BLaER1 (cell line): ENCODE measurements around the gene RPAP3.

Experiments
- H3K27ac ChIP-seq: shearing (Covaris generic); formaldehyde crosslinking; 2 replicates; pipeline ENCODE4 v1.8.1; 2022
- H3K27me3 ChIP-seq: shearing (Covaris generic); formaldehyde crosslinking; 2 replicates; pipeline ENCODE4 v1.8.1; 2022
- H3K36me3 ChIP-seq: shearing (Covaris generic); formaldehyde crosslinking; 2 replicates; pipeline ENCODE4 v1.8.1; 2022
- H3K4me1 ChIP-seq: shearing (Covaris generic); formaldehyde crosslinking; 2 replicates; pipeline ENCODE4 v1.8.1; 2022
- H3K4me2 ChIP-seq: shearing (Covaris generic); formaldehyde crosslinking; 2 replicates; pipeline ENCODE4 v1.8.1; 2022
- H3K4me3 ChIP-seq: shearing (Covaris generic); formaldehyde crosslinking; 2 replicates; pipeline ENCODE4 v1.8.1; 2022
- H3K9ac ChIP-seq: shearing (Covaris generic); formaldehyde crosslinking; 2 replicates; pipeline ENCODE4 v1.8.1; 2022
- H3K9me3 ChIP-seq: shearing (Covaris generic); formaldehyde crosslinking; 2 replicates; pipeline ENCODE4 v1.8.1; 2022
- H4K20me1 ChIP-seq: shearing (Covaris generic); formaldehyde crosslinking; 2 replicates; pipeline ENCODE4 v1.8.1; 2022
- Cebpa-rat ChIP-seq: shearing (Covaris generic); IDR thresholded peaks from 2 replicates; pipeline ENCODE4 v1.8.1; 2022

RPAP3 gene, protein sequence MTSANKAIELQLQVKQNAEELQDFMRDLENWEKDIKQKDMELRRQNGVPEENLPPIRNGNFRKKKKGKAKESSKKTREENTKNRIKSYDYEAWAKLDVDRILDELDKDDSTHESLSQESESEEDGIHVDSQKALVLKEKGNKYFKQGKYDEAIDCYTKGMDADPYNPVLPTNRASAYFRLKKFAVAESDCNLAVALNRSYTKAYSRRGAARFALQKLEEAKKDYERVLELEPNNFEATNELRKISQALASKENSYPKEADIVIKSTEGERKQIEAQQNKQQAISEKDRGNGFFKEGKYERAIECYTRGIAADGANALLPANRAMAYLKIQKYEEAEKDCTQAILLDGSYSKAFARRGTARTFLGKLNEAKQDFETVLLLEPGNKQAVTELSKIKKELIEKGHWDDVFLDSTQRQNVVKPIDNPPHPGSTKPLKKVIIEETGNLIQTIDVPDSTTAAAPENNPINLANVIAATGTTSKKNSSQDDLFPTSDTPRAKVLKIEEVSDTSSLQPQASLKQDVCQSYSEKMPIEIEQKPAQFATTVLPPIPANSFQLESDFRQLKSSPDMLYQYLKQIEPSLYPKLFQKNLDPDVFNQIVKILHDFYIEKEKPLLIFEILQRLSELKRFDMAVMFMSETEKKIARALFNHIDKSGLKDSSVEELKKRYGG

DNA sequence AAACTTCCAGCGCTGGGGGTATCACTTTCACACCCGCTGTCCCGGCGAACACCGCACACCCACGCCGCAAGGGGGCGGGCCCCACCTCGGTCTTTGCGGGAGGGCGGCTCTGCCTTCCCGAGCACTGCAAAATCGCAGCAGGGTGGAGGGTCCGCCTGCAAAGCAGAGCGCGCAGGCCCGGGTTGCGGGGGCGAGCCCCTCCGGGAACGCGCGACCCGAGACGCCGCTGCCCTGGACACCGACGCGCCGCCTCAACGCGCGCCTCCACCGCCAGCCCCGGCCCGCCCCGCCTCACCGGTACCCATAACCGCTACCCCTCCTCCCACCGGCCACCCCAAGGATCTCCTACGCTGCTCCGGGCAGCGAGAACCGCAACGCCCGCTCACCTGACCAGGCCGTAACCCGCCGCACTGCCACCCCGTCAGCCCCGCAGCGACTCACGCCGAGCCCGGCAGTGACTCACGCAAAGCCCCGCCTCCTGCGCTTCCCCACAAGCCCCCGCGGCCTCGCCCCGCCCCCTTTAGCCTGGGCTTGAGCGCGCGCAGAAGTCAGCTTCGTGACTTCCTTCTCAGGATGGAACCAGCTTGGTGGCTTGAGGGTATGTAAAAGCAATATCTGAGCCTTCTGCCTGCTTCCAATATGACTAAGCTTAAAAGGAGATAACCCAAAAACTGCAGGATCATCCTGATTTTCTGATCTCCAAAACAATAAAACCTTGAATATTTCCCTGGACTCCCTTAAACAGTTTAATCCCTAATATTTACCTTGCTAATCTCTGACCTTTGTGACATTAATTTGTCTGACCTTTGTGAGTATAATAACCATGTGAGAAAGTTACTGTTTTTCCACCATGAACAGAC lies at the start of gene RPAP3:
Gene RPAP3 (minus strand): TSS at position 465 of the 860 bp plus-strand sequence. CDS start 3,190 bp downstream, outside the sequence.
- Histone ChIP-seq H3K4me3 (peak within 1 kb of the TSS; percentile 92), H3K9ac (peak within 1 kb of the TSS; percentile 86), H3K4me2 (peak within 1 kb of the TSS; percentile 95), H3K9me3 (no peaks in the 10 kb centered on the region), H3K27ac (peak within 1 kb of the TSS; percentile 80), H4K20me1 (peaks cover 31% of the 10 kb centered on the region), H3K4me1 (peaks cover 38% of the 10 kb centered on the region), H3K27me3 (no peaks in the 10 kb centered on the region), H3K36me3 (peaks cover 15% of the 10 kb centered on the region)
- TF ChIP-seq Cebpa-rat: no peak

DNA sequence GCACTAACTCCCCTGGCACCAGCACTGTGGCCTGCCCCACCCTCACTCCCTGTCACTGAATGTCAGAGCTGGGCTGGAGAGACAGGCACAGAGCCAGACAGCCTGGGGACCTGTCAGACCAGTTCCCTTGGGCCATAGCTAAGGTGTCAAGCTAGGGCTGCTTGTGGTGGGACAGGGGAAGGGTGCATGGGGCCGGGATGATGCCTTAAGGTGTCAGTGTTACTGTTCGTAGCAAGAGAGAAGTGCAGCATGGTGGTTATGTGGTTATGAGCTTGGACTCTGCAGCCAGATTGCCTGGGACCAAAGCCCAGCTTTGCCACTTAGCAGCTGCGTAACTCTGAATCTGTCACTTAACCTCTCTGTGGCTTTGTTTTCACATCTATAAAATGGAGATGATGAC lies 49.1 kb upstream of the RPAP3 start:
- H3K9me3 ChIP-seq: no peaks in the 10 kb centered on the region
- H3K4me3 ChIP-seq: no peak overlapping the region
- peak overlapping the region; percentile 72 for H3K27ac ChIP-seq
- no peak for TF ChIP-seq Cebpa-rat
- H3K9ac ChIP-seq: no peak overlapping the region
- no peaks in the 10 kb centered on the region for H3K27me3 ChIP-seq
- H3K36me3 ChIP-seq: no peaks in the 10 kb centered on the region
- no peaks in the 10 kb centered on the region for H4K20me1 ChIP-seq
- H3K4me1 ChIP-seq: peaks cover 97% of the 10 kb centered on the region
- H3K4me2 ChIP-seq: peak overlapping the region; percentile 97

DNA sequence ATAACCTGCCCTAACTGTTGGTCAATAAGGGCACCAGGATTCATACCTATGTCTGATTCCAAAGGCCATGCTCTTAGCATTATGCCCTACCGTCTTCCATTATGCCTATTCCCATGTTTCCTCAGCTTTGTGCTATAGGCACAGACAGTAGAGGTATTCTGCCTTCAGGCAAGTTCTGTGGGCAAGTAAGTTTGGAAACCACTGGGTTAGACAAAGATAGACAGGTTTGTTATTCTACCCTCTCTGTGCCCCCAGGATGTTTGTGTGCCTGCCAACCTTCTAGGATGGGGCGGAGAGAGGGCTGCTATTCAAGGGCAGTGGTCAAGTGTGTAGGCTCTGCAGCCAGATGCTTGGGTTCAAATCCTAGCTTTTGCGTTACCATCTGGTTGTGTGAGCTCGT lies 48.3 kb upstream of the RPAP3 start:
- no peaks in the 10 kb centered on the region for H3K36me3 ChIP-seq
- TF ChIP-seq Cebpa-rat: no peak
- H3K9me3 ChIP-seq: no peaks in the 10 kb centered on the region
- H3K9ac ChIP-seq: peak overlapping the region; percentile 35; the same call in 1 of the 2 replicates
- H3K4me1 ChIP-seq: peaks cover 96% of the 10 kb centered on the region
- peak overlapping the region; percentile 13; the same call in 1 of the 2 replicates for H3K4me3 ChIP-seq
- no peaks in the 10 kb centered on the region for H3K27me3 ChIP-seq
- no peaks in the 10 kb centered on the region for H4K20me1 ChIP-seq
- peak overlapping the region; percentile 72 for H3K27ac ChIP-seq
- H3K4me2 ChIP-seq: peak overlapping the region; percentile 97

DNA sequence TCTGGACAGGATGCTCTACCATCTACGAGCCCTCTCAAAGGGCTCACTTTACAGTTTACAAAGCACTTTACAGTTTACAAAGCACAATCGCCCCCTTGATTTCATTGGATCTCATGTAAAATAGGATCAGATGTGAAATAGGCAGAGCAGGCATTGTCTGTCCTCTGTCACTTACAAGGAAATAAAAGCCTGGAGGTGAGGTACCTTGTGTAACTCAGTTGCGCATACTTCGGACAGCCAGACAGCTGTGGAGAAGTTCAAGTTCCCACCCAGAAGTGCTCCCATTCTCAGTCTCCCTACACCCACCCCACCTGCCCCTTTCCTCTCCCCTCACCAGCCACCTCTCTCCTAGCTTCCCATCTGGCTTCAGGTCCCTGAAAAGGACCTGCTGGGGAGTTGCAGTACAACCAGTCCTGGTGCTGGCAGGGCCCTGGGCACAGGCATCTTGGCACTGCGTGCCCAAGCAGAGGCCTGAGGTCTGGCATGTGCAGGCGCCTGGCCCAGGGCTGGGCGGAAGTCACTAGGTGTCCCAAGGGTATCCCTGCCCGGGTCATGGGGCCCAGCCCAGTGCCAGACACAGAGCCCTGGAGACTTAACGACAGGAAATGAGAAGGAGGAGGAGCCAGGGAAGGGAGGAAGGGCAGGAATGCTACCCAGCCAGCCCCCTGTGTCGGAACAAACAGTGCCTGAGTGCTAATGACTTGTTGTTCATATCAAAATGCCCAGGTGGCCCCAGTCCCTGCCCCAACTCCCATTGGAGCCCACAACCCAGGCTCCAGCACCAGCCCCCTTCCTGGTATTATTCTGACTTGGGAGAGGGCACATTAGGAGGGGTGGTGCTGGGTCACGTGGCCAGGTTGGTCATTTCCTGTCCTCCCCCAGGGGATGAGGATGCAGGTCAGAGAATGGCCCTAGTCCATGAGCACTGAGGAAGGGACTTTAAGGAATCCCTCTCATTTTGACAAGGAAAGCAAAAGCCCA lies 47.5 kb upstream of the RPAP3 start:
- Histone ChIP-seq H3K4me1 (peaks cover 99% of the 10 kb centered on the region), H3K36me3 (no peaks in the 10 kb centered on the region), H3K27me3 (no peaks in the 10 kb centered on the region), H3K27ac (peak overlapping the region; percentile 72), H3K4me3 (peak overlapping the region; percentile 13; the same call in 1 of the 2 replicates), H3K9me3 (no peaks in the 10 kb centered on the region), H4K20me1 (no peaks in the 10 kb centered on the region), H3K4me2 (peak overlapping the region; percentile 97), H3K9ac (peak overlapping the region; percentile 35; the same call in 1 of the 2 replicates)
- no peak for TF ChIP-seq Cebpa-rat

DNA sequence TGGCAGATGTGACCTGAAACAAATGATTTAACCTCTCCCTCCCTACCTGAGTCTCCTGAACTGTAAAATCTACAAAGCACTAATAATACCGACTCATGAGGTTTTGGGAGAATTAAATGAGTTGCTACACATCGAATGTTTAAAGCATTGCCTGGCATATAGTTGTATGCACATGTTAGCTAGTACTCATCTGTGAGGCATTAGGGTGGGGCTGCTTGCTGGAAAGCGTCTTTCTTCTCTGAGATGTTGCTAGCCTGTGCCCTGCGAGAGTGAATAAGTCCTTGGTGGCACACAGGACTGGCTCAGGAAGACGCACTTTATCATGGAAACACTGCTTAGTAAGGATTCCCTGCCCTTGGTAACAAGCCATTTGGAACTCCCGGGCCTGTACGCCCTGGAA lies 46.7 kb upstream of the RPAP3 start:
- H3K27ac ChIP-seq: peak overlapping the region; percentile 72
- no peak for TF ChIP-seq Cebpa-rat

DNA sequence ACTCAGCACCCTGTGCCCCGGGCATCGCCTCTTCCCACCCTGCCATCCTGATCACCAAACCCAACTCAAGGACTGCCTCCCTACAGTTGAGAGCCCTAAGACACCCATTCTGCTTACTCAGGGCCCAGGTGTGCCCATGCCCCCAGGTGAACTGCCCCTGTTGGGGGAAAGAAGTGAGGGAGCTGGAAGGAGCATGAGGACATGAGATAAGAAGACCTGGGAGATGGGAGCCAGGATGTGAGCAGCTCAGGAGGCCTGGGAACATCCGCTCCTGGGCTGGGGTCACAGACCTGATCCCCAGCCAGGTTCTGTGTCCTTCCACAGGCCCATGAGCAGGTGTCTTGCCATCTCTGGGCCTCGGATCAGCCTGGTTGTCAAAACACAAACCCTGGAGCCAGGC lies 46.3 kb upstream of the RPAP3 start:
- Histone ChIP-seq H3K9me3 (no peaks in the 10 kb centered on the region), H3K27me3 (no peaks in the 10 kb centered on the region), H3K36me3 (no peaks in the 10 kb centered on the region), H3K4me2 (peak overlapping the region; percentile 97), H3K9ac (no peak overlapping the region; the same call in 1 of the 2 replicates), H3K4me3 (no peak overlapping the region), H3K4me1 (peaks cover 97% of the 10 kb centered on the region), H4K20me1 (no peaks in the 10 kb centered on the region), H3K27ac (peak overlapping the region; percentile 72; the same call in 1 of the 2 replicates)
- TF ChIP-seq Cebpa-rat: no peak

More for the DNA sequence above, 46.7 kb upstream of the RPAP3 start:
- H3K36me3 ChIP-seq: no peaks in the 10 kb centered on the region
- H3K4me1 ChIP-seq: peaks cover 97% of the 10 kb centered on the region
- H3K27me3 ChIP-seq: no peaks in the 10 kb centered on the region
- H3K9ac ChIP-seq: peak overlapping the region; percentile 35; the same call in 1 of the 2 replicates
- H3K9me3 ChIP-seq: no peaks in the 10 kb centered on the region
- H4K20me1 ChIP-seq: no peaks in the 10 kb centered on the region
- H3K4me2 ChIP-seq: peak overlapping the region; percentile 97
- H3K4me3 ChIP-seq: no peak overlapping the region

DNA sequence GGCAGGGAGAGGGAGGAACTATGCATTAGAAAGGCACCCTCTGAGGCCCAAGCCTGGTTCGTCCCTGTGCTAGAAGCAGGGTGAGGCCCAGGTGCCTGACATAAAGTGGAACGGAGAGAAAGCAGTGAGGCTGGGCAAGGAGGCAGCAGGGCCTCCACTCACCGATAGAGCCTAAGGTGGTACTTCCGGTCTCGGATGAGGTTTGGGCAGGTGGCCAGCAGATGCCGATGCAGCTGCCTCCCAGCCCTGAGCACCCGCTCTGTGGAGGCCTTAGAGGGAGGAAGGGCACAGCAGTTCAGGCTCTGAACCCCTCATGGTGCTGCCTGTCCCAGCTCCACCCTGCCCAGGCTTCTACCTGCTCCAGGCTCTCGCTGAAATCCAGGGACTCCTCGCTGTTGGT lies 45.7 kb upstream of the RPAP3 start:
- no peak for TF ChIP-seq Cebpa-rat
- Histone ChIP-seq H3K4me3 (no peak overlapping the region), H3K36me3 (0 out of 2 replicates have a peak, but pooled peaks cover under 1% of the 10 kb centered on the region), H3K9me3 (no peaks in the 10 kb centered on the region), H3K27me3 (no peaks in the 10 kb centered on the region), H4K20me1 (no peaks in the 10 kb centered on the region), H3K4me1 (peaks cover 97% of the 10 kb centered on the region), H3K9ac (0 out of 2 replicates have a peak overlapping the region, but pooled peaks have one; percentile 8), H3K4me2 (peak overlapping the region; percentile 97), H3K27ac (peak overlapping the region; percentile 72)

DNA sequence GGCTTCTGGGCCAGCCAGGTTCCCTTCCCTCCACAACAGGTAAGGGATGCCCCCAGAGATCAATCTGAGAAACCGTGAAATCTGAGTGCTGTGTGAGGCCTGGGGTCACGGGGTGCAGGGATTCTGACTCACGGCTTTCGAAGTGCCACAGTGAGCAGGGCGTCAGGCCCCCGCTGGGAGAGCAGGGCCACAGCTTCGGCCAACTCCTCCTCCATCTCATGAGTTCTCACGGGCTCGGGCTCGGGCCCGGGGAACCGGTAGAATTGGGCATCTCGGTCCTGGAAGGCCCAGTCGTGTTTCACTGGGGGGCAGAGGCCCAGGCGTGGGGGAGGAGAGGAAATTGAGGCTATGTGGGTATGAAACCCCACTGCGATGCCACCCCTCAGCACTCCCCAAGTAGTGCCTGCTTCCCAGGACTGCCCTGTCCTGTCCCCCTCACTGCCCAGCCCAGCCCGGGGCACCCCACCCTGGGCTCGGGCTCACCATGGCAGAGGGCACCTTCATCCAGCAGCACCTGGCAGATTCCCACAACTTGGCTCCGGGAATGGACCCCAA lies 45.2 kb upstream of the RPAP3 start:
- H3K9me3 ChIP-seq: no peaks in the 10 kb centered on the region

More for the DNA sequence above, 45.2 kb upstream of the RPAP3 start:
- Histone ChIP-seq H3K4me2 (peak overlapping the region; percentile 97), H3K4me3 (no peak overlapping the region), H3K27me3 (no peaks in the 10 kb centered on the region), H3K9ac (0 out of 2 replicates have a peak overlapping the region, but pooled peaks have one; percentile 38), H4K20me1 (no peaks in the 10 kb centered on the region), H3K4me1 (peaks cover 97% of the 10 kb centered on the region), H3K27ac (peak overlapping the region; percentile 72), H3K36me3 (0 out of 2 replicates have a peak, but pooled peaks cover 3% of the 10 kb centered on the region)
- no peak for TF ChIP-seq Cebpa-rat
